HG02588 (cell line): ENCODE results near the gene PDPN.

Source experiments
- ATAC-seq: cut with Tn5 transposase; IDR thresholded peaks from one replicate; pipeline ENCODE4 v1.9.1; 2021; ENCODE audit warnings: mild to moderate bottlenecking, moderate library complexity; ENCODE audit not compliant: unreplicated experiment

The PDPN gene

GRCh38 chr1:13576926-13577325 is 6.7 kb upstream of the PDPN start:
- no peak for ATAC-seq

GRCh38 chr1:13577846-13578245 is 5.8 kb upstream of the PDPN start:
- ATAC-seq = no peak

- no peak for ATAC-seq
These were observed 2.2 kb upstream of the PDPN start for GRCh38 chr1:13581446-13581845.

- no peak for ATAC-seq
These were observed 754 bp upstream of the PDPN start for GRCh38 chr1:13582713-13583443.

GRCh38 chr1:13583966-13584791 is 547 bp downstream of the PDPN start:
- no peak for ATAC-seq

GRCh38 chr1:13584876-13585611 is 1.4 kb downstream of the PDPN start:
- ATAC-seq = no peak

- no peak for ATAC-seq
These were observed 2.0 kb downstream of the PDPN start for GRCh38 chr1:13585612-13585991.

- ATAC-seq = no peak
These were observed 2.4 kb downstream of the PDPN start for GRCh38 chr1:13586001-13586400.

GRCh38 chr1:13587256-13588030 is 3.8 kb downstream of the PDPN start:
- ATAC-seq = no peak

- no peak for ATAC-seq
These were observed 5.5 kb downstream of the PDPN start for GRCh38 chr1:13588946-13589796.

- no peak for ATAC-seq
These were observed 6.9 kb downstream of the PDPN start for GRCh38 chr1:13590486-13590885.

- ATAC-seq = no peak
These were observed 10.0 kb downstream of the PDPN start for GRCh38 chr1:13593511-13594131.

GRCh38 chr1:13595411-13595810 is 11.8 kb downstream of the PDPN start:
- ATAC-seq = no peak

GRCh38 chr1:13597166-13597565 is 13.5 kb downstream of the PDPN start:
- ATAC-seq = no peak

- ATAC-seq = no peak
These were observed 17.3 kb downstream of the PDPN start for GRCh38 chr1:13600762-13601453.

GRCh38 chr1:13604176-13604575 is 20.5 kb downstream of the PDPN start:
- no peak for ATAC-seq

- no peak for ATAC-seq
These were observed 21.1 kb downstream of the PDPN start for GRCh38 chr1:13604721-13605120.

- ATAC-seq = no peak
These were observed 21.5 kb downstream of the PDPN start for GRCh38 chr1:13605159-13605558.

- ATAC-seq = no peak
These were observed 23.4 kb downstream of the PDPN start for GRCh38 chr1:13607002-13607401.
